GM18858 (cell line): ENCODE measurements around the gene SPATS2L.

Experiments
- ATAC-seq: cut with Tn5 transposase; IDR thresholded peaks from one replicate; pipeline ENCODE4 v1.9.1; 2021; ENCODE audit not compliant: unreplicated experiment

Gene SPATS2L, protein sequence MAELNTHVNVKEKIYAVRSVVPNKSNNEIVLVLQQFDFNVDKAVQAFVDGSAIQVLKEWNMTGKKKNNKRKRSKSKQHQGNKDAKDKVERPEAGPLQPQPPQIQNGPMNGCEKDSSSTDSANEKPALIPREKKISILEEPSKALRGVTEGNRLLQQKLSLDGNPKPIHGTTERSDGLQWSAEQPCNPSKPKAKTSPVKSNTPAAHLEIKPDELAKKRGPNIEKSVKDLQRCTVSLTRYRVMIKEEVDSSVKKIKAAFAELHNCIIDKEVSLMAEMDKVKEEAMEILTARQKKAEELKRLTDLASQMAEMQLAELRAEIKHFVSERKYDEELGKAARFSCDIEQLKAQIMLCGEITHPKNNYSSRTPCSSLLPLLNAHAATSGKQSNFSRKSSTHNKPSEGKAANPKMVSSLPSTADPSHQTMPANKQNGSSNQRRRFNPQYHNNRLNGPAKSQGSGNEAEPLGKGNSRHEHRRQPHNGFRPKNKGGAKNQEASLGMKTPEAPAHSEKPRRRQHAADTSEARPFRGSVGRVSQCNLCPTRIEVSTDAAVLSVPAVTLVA

DNA sequence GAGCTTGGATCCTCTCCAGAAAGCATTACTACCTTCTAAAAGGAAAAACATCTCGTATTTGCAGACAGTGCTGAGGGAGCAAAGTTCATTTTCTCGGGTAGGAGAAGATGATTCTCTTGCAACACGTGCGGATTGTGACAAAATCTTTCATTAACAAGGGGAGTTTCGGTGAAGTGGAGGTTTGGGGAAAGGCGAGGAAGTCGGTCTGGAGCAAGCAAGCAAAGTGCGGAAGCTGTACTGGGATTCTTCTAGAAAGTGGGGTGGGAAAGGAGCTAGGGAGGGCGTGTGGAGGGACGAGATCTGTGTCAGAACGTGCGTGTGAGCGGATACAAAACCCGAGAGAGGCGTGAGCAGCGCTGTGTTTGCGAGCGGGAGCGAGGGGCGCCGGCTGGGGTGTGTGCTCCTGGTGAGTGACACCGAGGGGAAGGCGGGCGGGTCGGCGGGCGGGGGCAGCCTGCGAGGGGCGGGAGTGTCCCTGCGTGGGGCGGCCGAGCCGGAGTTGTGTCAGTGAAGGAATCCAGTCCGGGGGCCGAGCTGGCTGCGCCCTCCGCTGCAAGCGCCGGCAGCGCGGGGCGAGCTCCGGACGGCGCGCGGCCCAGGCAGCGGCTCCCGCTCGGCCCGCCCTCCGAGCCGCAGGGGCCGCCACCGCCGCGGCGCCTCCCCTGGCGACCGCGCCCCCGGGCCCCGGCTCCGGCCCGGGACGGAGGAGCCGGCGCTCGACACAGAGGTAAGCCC, at the start of gene SPATS2L:
SPATS2L (plus strand) TSS at position 498 of the 735 bp plus-strand sequence. CDS start 82,552 bp downstream, outside the sequence.
- peak; percentile 43 for ATAC-seq

DNA sequence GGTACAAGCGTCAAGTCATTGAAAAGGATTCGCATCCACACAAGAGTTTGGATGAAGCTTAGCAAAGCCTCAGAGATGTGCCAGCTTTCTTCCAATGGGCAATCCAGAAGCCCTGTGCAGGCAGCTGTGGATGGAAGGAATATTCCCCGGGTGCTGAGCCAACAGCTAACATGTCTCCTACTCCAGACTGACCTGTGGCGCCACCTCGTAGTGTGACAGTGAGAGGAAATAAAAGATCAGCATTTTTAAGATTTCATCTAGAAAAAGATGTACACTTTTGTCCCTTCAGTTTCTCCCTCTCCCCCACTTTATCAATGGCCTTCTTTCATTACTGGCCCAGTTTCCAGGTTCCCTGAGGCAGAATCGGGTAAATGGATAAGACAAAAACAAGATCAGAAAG, 48.9 kb upstream of the SPATS2L start:
- no peak for ATAC-seq

DNA sequence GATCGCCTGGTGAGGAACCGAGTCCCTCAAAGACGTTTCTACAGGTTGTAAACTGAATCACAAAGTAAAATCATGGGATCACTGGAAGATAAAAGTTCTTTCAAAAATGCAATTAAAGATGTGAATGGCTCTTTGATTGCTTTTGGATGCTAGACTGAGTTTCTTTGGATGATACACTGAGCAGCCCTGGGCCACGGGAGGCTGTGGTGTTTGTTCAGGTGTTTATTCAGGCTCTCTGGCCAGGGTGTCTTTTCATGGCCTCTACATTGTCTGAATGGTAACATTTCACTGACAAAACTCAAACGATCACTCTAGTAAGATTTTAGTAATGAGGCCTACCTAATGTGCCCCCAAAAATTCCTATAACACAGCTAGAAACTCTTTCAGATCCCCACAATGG, 48.4 kb upstream of the SPATS2L start:
- no peak for ATAC-seq

DNA sequence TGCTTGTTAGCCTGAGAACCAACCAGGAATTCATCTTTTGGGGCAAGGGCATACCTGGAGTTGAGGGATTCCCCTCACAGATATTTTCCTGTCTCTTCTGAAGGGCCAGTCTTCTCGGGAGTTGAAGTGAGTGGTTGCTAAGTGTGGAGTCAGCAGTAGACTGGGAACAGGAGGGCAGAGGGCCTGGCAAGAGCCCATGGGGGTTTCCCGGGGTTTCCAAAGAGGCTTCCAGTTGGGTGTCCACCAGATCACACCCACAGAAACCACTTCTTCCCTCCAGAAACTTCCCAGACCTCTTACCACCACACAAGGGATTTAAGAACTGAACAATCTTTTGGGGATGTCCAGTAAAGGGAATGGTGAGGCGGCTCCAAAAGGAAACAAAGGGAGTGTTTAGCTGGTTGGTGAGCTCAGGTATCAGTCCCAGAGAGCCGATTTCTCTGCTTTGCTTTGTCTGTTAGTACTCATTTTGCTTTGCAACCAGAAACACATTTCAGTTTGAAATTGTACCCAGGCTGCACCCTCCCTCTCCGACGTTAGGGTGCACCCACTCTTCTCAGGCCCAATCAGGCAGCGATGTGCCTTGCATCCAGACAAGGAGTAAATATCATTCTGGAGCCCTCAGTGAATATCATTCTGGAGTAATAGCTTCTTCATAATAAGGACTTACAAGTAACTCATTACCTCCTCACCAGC, 47.5 kb upstream of the SPATS2L start:
- no peak for ATAC-seq

DNA sequence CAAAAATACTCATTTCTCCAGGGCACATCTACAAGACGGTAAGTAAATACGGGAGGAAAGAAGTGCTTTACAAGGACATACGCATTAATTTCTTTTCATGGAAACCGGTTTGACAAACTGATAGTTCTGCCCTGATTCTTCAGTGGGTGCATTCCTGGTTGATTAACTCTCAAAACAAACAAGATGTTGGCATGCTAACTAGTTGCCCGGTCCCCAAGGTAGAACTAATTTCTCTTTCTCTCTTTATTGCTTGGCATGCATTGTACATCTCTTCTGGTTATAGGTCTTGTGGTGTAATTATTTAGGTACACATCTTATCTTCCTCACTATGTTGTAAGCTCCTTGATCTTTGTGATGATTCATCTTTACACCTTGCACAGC, 46.9 kb upstream of the SPATS2L start:
- ATAC-seq: no peak

DNA sequence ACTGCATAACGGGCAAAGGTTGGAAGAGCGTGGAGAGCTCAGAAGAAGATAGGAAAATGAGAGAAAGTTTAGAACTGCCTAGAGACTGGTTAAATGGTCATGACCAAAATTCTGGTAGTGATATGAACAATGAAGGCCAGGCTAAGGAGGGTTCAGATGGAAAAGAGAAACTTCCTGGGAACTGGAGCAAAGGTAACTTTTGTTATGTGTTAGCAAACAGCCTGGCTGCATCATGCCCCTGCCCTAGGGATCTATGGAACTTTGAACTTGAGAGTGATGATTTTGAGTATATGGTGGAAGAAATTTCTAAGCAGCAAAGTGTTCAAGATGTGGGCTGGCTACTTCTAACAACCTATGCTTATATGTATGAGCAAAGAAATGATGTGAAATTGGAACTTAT, 44.4 kb upstream of the SPATS2L start:
- ATAC-seq: no peak

DNA sequence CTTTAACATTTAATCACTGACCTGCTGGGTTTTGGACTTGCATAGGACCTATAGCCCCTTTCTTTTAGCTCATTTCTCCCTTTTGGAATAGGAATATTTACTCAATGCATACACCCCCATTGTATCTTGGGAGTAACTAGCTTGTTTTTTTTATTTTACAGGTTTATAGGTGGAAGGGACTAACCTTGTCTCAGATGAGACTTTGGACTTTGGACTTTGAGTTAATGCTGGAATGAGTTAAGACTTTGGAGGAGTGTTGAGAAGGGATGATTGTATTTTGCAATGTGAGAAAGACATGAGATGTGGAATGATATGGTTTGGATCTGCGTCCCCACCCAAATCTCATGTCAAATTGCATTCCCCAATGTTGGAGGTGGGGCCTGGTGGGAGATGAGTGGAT, 43.2 kb upstream of the SPATS2L start:
- no peak for ATAC-seq

DNA sequence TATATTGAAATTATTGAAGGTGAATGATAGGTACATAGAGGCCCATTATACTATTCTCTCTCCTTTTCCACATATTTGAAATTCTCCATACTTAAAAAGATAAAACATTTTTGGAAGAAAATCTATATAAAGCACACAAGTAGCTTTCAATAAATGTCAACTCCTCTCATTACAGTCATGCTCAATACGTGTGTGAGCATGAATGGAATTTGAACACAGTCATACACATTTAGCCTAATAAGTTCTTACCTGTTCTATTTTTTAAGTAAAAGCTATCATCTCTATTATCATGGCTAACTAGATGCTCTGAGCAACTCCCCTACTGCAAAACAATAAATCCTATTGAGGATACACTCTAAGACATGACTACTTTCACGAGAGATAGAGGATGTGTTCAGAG, 41.9 kb upstream of the SPATS2L start:
- ATAC-seq: no peak

DNA sequence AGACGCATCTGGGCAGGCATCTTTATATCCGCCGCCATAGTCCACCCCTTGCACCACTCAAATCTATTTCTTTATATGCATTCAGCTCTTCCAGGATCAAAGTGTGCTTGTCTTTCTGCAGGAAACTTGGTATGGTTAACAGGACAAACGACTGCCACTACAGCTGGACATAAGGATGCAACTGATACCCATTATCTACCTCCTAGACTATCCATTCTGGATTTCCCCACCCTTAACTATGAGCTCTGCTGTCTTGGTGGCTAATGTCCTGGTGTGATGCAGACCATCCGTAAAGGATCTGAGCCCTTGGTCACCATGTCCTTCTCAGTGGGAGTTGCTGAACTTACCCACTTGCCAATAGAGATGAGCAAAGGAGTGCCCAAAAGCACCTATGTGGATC, 40.1 kb upstream of the SPATS2L start:
- ATAC-seq: no peak

DNA sequence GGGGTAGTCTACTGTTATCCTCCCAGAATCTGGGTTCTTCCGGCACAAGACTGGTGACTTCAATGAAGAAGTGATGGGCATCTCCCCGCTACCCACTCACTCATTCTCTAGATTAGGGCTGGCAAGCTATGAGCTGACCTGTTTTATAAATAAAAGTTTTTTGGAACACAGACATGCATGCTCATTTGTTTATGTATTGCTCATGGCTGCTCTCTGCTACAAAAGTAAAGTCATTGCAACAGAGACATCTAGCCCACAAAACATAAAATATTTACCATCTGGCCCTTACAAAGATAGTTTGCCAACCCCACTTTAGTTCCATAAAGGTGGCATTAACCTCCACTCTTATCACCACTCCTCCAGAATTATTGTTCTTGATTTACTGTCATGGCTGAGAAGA, 39.1 kb upstream of the SPATS2L start:
- ATAC-seq: no peak

DNA sequence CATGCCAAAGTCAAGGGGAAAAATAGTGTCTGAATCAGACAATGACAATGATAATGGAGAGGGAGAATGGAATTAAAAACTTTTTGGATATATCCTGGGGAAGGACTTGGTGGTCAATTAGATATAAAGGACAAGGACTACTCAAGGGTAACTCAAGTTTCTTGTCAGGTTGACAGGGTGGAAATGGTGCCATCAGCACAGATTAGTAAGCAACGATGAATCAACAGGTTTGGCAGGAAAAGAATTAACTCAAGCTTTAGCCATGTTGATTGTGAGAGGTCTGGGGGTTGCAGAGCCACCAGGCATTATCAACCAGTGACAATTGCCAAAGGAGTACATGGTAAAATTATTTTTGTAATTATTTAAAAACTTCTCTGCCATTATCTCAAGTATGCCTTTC, 35.8 kb upstream of the SPATS2L start:
- no peak for ATAC-seq

DNA sequence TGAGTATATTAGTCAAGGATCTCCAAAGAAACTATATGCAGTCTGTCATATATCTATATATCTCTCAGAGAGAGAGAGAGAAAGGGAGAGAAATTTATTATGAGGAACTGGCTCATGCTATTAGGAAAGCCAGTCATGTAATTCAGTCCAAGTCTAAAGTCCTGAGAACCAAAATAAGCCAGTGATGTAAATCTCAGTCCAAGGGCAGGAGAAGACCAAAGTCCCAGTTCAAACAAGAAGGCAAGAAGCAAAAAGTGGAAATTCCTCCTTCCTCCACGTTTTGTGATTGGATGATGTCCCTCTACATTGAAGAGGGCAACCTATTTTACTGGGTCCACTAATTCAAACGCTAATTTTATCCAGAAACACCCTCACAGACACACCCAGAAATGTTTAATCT, 34.2 kb upstream of the SPATS2L start:
- no peak for ATAC-seq

DNA sequence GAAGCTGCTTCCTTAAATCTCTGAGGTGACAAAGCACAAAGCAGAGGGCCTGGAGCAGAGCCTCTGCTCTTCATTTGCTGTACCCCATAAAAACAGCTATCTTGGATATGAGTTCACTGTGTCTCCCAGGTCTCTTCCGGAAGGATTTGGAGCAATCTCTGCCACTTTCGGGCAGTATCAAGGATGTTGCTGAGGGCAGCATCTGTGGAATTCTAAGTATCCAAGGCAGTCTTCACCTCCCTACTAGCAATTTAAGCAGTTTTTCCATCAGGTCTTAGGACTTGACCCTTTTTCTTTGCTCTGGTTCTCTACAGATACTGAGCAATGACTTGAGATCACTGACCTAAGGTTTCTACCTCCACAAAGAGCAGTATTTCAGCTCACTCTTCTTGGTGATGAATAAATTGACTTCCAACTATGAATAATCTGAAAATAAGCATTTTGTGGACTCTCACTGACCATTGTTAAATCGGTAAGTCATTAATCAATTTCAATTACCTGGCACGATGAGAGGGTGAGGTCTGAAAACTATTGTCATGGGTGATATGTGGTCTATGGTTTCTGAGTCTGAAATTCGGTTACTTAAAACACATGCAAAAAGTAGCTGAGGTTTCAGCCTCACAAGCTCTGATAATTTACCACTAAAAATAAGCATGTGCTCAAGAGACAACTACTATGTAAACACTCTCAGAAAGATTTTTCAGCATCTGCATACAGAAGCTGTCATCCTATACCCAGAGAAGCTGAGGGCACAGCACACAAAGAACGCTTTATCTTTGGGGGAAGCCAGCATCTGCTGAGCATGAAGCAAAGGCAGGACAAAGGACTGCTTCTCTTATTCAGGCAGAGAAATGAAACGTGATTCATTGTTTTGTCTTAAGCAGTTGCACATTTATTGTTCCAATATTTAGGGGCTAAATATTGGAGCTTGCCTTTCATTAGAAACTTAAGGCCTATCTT, 32.1 kb upstream of the SPATS2L start:
- ATAC-seq: no peak

DNA sequence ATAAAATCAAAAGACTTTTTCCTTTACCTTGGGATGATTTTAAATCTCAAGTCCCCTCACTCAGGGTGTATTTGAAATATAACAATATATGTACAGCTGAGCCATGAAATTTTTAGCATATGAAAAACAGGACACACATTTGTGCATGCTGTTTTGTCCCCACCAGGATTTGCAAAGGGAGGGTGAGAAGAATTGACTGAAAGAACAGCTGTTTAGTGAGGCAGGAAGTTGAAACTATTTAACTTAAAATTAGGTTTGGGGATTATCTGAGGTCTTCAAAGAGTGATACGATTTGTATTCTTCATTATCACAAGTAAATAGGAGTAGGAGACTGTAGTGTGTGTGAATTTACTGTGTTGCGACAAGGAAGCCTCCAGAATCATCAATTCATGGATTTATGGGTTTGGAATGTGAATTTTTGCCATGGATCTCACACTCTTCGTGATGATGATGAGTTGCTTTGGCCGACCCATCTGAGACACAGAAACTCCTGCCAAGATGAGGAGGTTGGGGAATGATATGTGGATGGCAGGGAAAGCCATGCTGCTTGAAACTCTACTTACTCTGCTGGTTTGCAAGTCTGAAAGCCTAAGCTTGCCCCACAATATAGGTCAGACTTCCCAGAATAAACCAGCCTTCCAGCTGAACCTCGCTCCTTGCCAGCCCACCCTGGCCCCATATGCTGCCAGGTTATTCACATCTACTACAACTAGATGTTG, 31.0 kb upstream of the SPATS2L start:
- no peak for ATAC-seq

DNA sequence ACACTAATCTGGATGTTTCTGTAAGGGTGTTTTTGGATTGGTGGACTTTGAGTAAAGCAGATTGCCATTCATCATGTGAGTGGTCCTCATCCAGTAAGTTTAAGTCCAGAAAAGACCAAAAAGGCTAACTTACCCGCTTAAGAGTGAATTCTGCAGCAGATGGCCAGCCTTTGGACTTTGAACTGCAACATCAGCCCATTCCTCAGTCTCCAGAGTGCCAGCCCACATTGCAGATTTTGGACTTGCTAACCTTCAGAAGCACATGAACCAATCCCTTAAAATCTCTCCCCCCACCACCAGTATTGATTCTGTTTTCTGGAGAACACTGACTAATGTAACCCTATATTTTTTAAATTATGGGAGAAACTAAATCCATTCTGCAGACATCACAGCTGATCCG, 30.0 kb upstream of the SPATS2L start:
- no peak for ATAC-seq

DNA sequence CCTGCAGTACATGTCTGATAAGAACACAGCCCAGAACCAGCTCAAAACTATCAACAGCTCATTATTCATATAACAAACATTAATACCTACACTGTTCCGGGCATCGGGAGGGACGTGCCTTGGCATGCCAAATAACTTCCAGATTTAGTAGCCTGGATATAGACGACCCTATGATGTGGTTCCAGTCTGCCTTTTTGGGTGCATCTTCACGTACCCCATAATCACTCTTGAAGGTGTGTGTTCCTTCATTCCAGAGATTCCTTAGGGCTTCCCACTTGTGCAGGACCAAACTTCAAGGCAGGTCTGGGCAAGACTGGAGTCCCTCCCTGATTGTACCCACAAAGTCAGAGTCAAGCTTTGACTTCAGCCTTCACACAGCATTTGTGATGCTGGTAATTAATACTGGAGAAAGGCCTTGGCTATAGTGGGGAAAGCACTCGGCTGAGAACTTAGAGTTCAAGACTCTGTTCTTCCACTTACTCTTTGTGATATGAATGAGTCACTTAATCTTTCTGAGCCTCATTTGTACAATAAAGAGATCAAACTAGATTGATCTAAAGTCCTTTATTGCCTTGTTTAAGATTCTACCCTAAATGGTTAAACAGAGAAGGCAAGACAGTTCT, 27.7 kb upstream of the SPATS2L start:
- no peak for ATAC-seq

DNA sequence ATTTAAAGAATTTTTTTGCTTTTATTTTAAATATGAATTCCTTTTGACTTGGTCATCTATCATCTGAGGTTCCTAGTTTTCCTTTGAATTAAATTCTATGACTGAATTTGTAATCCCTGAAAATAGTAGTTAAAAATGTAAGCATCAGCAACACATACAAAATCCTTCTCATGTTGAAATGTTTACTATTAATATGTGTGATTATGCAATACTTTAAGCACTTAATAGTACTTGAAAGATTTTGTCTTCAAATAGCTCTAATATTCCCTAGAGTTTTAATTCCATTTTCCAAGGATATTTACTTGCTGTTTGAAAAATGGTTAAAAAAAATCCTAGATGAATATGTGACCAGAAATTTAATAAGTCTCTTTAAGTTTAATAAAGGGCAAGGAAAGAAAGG, 26.6 kb upstream of the SPATS2L start:
- ATAC-seq: no peak

DNA sequence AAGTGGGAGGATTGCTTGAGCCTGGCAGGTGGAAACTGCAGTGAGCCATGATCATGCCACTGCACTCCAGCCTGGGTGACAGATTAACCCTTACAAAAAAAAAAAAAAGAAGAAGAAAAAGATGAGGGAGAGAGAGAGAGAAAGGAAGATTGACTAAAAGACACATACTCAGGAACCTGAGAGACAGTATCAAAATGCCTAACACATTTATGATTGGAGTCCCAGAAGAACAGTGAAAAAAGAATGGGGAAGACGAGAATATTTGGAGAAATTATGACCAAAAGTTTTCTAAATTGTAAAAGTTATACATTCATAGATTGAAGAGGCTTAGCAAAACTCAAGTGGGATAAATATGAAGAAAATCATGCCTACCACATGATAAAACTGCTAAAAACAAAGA, 19.9 kb upstream of the SPATS2L start:
- no peak for ATAC-seq

DNA sequence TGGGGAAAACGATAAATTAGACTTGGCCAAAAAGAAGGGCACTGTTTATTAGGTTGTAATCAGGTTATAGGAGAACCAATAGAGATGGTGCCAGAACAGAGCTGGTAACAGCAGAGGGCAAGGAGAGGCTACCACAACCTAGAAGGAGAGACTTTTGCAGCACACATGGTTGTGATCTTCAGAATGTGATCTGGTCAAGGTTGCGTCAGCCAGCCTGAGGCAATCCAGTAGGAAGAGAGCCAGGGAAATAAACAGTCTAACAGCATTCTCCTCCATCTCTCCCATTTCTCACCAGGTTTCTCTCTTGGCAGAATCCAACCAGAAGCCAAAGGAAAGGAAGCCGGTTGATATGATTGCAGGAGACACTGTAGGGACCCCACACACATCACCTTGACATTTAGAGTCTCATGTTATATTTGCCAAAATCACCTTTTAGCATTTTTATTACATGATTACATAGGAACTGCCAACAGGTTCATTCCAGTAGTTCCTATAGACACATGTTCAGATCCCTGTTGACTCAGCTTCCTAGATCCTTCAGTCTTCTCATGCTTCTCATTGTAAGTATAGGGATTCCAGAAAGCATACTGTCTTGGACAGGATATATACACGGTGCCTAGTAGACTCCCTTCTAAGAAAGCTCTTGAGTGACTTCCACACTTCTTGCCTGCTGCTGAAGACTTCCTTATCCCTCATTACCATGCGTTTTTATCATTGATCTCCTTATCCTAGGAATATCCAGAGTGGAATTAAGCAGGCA, 17.6 kb upstream of the SPATS2L start:
- ATAC-seq: no peak
